Measurements from ENCODE around the gene ZNF835.

The ZNF835 gene

GRCh38 chr19:56707821-56708220 lies 36.3 kb upstream of the ZNF835 start:
- H3K27ac ChIP-seq, result no peak overlapping the region
- TF ChIP-seq CTCF (IDR thresholded peaks at IDR 0.05), result no peak
- no peaks in the 10 kb centered on the region for H3K4me1 ChIP-seq (ENCODE audit: control insufficient read depth in 1 of 2, insufficient read depth in 1 of 2, low read depth in 1 of 2, low read length in 1 of 2)

GRCh38 chr19:56705939-56706338 lies 34.4 kb upstream of the ZNF835 start:
- no peak for TF ChIP-seq CTCF (IDR thresholded peaks at IDR 0.05)
- H3K27me3 ChIP-seq, result no peaks in the 10 kb centered on the region

More at GRCh38 chr19:56707821-56708220, 36.3 kb upstream of the ZNF835 start:
- Histone ChIP-seq H3K9me3 (no peaks in the 10 kb centered on the region), H3K36me3 (no peaks in the 10 kb centered on the region), H3K4me3 (ENCODE audit: low read depth in 1 of 2, low read length in 1 of 2) (no peak overlapping the region), H3K27me3 (no peaks in the 10 kb centered on the region)

GRCh38 chr19:56701895-56702294 lies 30.3 kb upstream of the ZNF835 start:
- Histone ChIP-seq H3K27me3 (no peaks in the 10 kb centered on the region), H3K9me3 (no peaks in the 10 kb centered on the region), H3K36me3 (no peaks in the 10 kb centered on the region), H3K27ac (no peak overlapping the region), H3K4me3 (ENCODE audit: low read depth in 1 of 2, low read length in 1 of 2) (no peak overlapping the region), H3K4me1 (ENCODE audit: control insufficient read depth in 1 of 2, insufficient read depth in 1 of 2, low read depth in 1 of 2, low read length in 1 of 2) (no peaks in the 10 kb centered on the region)
- no peak for TF ChIP-seq CTCF (IDR thresholded peaks at IDR 0.05)

More at GRCh38 chr19:56705939-56706338, 34.4 kb upstream of the ZNF835 start:
- Histone ChIP-seq H3K36me3 (no peaks in the 10 kb centered on the region), H3K27ac (no peak overlapping the region), H3K4me1 (ENCODE audit: control insufficient read depth in 1 of 2, insufficient read depth in 1 of 2, low read depth in 1 of 2, low read length in 1 of 2) (no peaks in the 10 kb centered on the region), H3K9me3 (no peaks in the 10 kb centered on the region), H3K4me3 (ENCODE audit: low read depth in 1 of 2, low read length in 1 of 2) (no peak overlapping the region)

- Histone ChIP-seq H3K9me3 (no peaks in the 10 kb centered on the region), H3K27ac (no peak overlapping the region), H3K4me3 (ENCODE audit: low read depth in 1 of 2, low read length in 1 of 2) (no peak overlapping the region), H3K36me3 (no peaks in the 10 kb centered on the region), H3K4me1 (ENCODE audit: control insufficient read depth in 1 of 2, insufficient read depth in 1 of 2, low read depth in 1 of 2, low read length in 1 of 2) (no peaks in the 10 kb centered on the region), H3K27me3 (no peaks in the 10 kb centered on the region)
- TF ChIP-seq CTCF (IDR thresholded peaks at IDR 0.05), result no peak
These were observed 28.0 kb upstream of the ZNF835 start for GRCh38 chr19:56699552-56699951.

- no peak overlapping the region for H3K4me3 ChIP-seq (ENCODE audit: low read depth in 1 of 2, low read length in 1 of 2)
- no peaks in the 10 kb centered on the region for H3K4me1 ChIP-seq (ENCODE audit: control insufficient read depth in 1 of 2, insufficient read depth in 1 of 2, low read depth in 1 of 2, low read length in 1 of 2)
- H3K27me3 ChIP-seq, result no peaks in the 10 kb centered on the region
- no peaks in the 10 kb centered on the region for H3K9me3 ChIP-seq
- no peak for TF ChIP-seq CTCF (IDR thresholded peaks at IDR 0.05)
- no peak overlapping the region for H3K27ac ChIP-seq
- H3K36me3 ChIP-seq, result no peaks in the 10 kb centered on the region
These were observed 20.8 kb upstream of the ZNF835 start for GRCh38 chr19:56692206-56692895.
